ENCODE results near the gene MYBPC2.

Gene MYBPC2

GRCh38 chr19:50501568-50502475 is 69.1 kb downstream of the MYBPC2 start:
- DNase-seq: no peak

- DNase-seq: no peak
These were observed 73.3 kb downstream of the MYBPC2 start for GRCh38 chr19:50505856-50506611.

GRCh38 chr19:50506700-50507099 is 74.0 kb downstream of the MYBPC2 start:
- no peak for DNase-seq

DNA sequence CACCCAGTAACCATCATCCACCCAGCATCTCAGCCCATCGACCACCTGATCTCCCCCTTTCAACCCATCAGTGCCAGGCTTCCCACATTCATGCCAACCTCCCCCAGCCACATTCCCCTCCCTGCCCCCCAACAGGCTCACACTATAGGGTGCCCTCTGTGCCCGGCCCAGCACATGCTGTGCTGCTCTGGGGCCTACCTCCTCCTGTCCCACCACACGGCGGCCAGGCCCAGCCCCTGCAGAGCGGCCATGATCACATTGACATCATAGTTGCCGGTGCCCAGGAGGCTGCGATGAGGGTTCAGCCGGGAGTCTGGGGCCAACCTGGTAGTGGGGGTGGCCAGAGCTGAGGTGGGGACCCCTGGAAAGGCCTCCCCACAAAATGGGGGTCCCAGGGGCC is 74.7 kb downstream of the MYBPC2 start:
- DNase-seq: no peak

- DNase-seq: no peak
These were observed 76.1 kb downstream of the MYBPC2 start for GRCh38 chr19:50508843-50509190.

DNA sequence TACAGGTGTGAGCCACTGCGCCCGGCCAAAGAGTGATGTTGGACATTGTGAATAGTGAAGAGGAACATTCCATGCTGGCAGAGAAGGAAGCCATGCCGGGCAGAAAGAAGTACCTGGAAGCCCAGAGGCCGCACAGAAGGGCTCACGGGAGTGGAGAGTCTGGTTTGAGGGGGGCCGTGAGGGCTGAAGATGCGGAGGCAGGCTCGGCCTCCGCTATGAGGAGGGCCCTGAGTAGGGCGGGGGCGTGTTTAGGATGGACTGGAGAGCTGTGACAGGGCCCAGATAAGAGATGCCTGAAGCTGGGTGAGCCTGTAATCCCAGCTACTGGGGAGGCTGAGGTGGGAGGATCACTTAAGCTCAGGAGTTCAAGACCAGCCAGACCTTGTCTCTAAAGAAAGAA is 76.7 kb downstream of the MYBPC2 start:
- DNase-seq: no peak

DNA sequence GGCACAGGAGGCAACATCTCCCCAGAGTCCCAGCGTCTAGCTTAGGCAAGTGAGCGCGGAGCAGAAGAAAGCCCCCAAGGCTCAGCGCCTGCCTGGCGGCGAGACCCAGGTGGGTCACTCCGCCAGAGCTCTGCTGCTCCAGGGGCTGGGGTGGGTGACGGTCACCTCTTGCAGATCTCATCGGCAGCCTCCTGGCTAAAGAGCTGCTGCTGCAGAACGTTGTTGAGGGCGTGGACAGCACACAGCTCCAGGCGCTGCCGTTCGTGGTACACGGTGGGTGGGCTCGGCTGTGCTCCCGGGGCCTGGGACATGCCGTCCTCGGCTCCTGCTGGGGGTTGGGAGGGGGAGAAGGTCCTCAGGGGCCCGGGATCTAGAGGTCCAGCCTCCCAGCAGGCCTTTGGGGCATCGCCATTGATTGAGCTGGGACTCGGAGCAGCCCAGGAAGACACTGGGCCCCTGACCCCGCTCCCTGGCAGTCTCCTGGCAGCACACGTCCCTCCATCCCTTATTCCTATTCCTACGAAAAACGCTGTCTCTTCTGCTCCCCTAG is 77.5 kb downstream of the MYBPC2 start:
- DNase-seq: no peak

GRCh38 chr19:50510700-50511068 is 78.0 kb downstream of the MYBPC2 start:
- no peak for DNase-seq

GRCh38 chr19:50511069-50511822 is 78.6 kb downstream of the MYBPC2 start, which contains the start of gene JOSD2:
JOSD2 (minus strand) TSS chr19:50511191; CDS start chr19:50510431, 760 bp downstream.
- peak; percentile 97 for DNase-seq

DNA sequence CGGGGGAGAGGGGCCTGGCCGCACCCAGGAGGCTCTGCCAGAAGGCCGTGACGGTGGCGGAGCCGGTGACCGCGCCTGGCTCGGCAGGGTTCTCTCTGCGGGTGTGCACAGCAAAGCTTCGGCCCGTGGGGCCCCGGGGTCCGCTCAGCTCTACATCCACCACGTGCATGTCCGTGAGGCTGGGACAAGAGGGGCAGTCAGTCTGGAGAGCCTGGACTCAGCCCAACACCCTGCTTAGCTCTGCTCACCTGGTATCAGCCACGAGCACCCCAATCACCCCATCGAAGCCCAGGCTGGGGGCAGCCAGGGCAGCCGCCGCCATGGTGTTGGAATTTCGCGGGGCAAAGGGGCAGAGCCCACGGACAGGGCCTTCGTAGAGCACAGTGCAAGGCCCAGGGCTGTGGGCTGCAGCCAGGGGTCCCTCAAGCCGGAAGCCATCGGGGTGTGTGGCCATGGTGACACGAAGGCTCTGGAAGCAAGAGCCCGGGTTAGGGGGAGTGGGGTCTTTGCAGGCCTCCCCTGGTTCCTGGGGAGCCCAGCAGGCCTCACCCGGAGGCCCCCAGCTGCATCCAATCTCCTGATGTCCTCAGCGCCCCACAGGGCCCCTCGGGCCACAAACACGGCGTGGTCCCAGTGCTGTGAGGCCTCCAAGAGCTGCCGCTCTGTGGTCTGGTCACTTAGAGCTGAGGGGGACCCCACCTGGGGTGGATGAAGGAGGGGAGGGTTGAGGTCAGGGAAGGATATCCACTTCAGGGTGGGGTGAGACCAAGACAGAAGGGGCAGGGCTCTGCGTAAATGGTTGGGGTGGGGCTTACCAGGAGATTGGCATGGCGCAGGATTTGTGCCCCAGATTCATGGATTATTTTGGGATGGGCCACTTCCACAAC is 79.7 kb downstream of the MYBPC2 start:
- no peak for DNase-seq

GRCh38 chr19:50512999-50513745 is 80.5 kb downstream of the MYBPC2 start:
- DNase-seq: no peak

DNA sequence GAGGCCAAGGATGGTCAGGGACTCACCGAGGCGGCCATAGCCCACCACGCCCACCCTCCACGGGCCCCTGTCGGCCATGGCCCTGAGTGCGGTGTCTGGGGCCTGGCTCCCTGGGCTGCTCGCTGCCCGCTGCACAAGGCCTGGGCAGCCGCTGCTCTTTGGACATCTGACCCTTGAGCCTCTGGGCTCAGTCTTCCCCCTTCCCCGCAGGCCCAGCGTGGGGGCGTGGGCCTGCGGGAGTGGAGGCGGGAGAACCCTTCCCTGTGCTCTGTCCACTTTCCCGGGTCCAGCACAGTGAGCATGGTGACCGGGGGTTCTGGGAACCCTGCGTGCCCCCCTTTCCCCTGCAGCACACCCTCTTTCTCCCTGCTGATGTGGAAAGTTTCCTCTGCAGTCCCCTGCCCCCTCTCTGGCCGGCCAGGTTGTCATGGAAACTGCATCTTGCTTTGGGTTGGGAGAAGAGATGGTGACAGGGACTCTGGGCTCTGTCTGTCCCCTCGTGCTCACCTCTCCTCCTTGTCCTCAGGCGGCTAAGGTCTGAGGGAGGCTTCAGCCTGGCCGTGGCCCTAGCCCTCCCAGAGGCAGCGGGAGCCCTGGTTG is 81.2 kb downstream of the MYBPC2 start, which contains the start of gene ASPDH:
Gene ASPDH (minus strand): TSS at position 168 of the 600 bp plus-strand sequence. CDS start 90 bp downstream, at position 78.
- DNase-seq: no peak

GRCh38 chr19:50514346-50515167 is 81.9 kb downstream of the MYBPC2 start:
- DNase-seq: no peak

GRCh38 chr19:50515168-50515561 is 82.5 kb downstream of the MYBPC2 start:
- no peak for DNase-seq

Measured in stimulated activated CD4-positive, alpha-beta T cell treated with anti-CD3 and anti-CD28 coated beads, Interleukin-4, amount 100 ng/mL, for 24 hours (primary cell).